Fibroblast of lung (primary cell): Measurements from ENCODE around the gene PEX11B. TPM values are rescaled to one million over a fixed set of nuclear protein-coding genes. Genes with fewer than 3 reads are reported as not detected.

ENCODE experiments used
- DNase-seq, 2 donors: peaks; one replicate each; pipeline versions ENCODE4 v3.0.0 to v3.0.0-alpha.2; 2010; ENCODE audit warnings: low read depth in 2 of 2
- H2AFZ ChIP-seq: 2 replicates; pipeline ENCODE4 v1.5.1; 2012; ENCODE audit warnings: low read length, control low read depth, inconsistent platforms
- H3K27ac ChIP-seq: 2 replicates; pipeline ENCODE4 v1.5.1; 2011; ENCODE audit warnings: low read length, control low read depth; ENCODE audit not compliant: insufficient read depth
- H3K27me3 ChIP-seq: 2 replicates; pipeline ENCODE4 v1.5.1; 2011; ENCODE audit warnings: mild to moderate bottlenecking, low read length; ENCODE audit not compliant: control insufficient read depth, insufficient read depth
- H3K36me3 ChIP-seq: 2 replicates; pipeline ENCODE4 v1.5.1; 2011; ENCODE audit warnings: low read length; ENCODE audit not compliant: control insufficient read depth, insufficient read depth
- H3K4me1 ChIP-seq: 2 replicates; pipeline ENCODE4 v1.5.1; 2011; ENCODE audit warnings: low read length; ENCODE audit not compliant: control insufficient read depth, insufficient read depth; ENCODE audit errors: extremely low read depth
- H3K4me2 ChIP-seq: 2 replicates; pipeline ENCODE4 v1.5.1; 2011; ENCODE audit warnings: low read length, control low read depth; ENCODE audit not compliant: insufficient read depth; ENCODE audit errors: extremely low read depth
- H3K4me3 ChIP-seq, 4 experiments: fragments of 200-600 bp in 1 of 4; sonication (generic) in 1 of 4; replicated peaks in 1 of 4; 2 replicates each; pipeline ENCODE4 v1.5.1; 2011 to 2016; ENCODE audit warnings: low read length in 4 of 4, low read depth in 3 of 4, mild to moderate bottlenecking in 3 of 4, control low read depth in 2 of 4, inconsistent platforms in 1 of 4, mixed read lengths in 1 of 4; ENCODE audit not compliant: insufficient read depth in 1 of 4; ENCODE audit errors: control extremely low read depth in 1 of 4
- H3K79me2 ChIP-seq: 2 replicates; pipeline ENCODE4 v1.5.1; 2012; ENCODE audit warnings: mild to moderate bottlenecking, low read length, inconsistent platforms; ENCODE audit not compliant: control insufficient read depth, insufficient read depth
- H3K9ac ChIP-seq: 2 replicates; pipeline ENCODE4 v1.5.1; 2011; ENCODE audit warnings: mild to moderate bottlenecking, low read length, control low read depth; ENCODE audit not compliant: insufficient read depth
- H3K9me3 ChIP-seq: 2 replicates; pipeline ENCODE4 v1.5.1; 2012; ENCODE audit warnings: low read depth, low read length; ENCODE audit not compliant: control insufficient read depth, insufficient read depth
- H4K20me1 ChIP-seq: 2 replicates; pipeline ENCODE4 v1.5.1; 2011; ENCODE audit warnings: low read length; ENCODE audit not compliant: control insufficient read depth, insufficient read depth; ENCODE audit errors: extremely low read depth
- EZH2 ChIP-seq: IDR thresholded peaks from 2 replicates; pipeline ENCODE4 v1.5.1; 2012; ENCODE audit warnings: low read length, control low read depth, mild to moderate bottlenecking; ENCODE audit errors: missing control alignments
- polyA plus RNA-seq, 2 donors: library from polyadenylated mRNA; depleted of rRNA in 1 of 2; stranded (reverse) in 1 of 2; unstranded in 1 of 2; fragments of >200 nt; gene quantifications; 2 replicates each; pipeline ENCODE4 v1.2.1, GENCODE V29; 2011 to 2012; ENCODE audit warnings: missing spikeins in 1 of 2
- total RNA-seq: library from RNA; depleted of rRNA; stranded (reverse); fragments of >200 nt; gene quantifications from 2 replicates; pipeline ENCODE4 v1.2.1, GENCODE V29; 2014
- TF ChIP-seq, protein P1 (sequence below), 2 donors: IDR thresholded peaks in 1 of 2; conservative IDR thresholded peaks in 1 of 2; 1 replicate in 1 of 2; 2 replicates in 1 of 2; pipeline ENCODE4 v1.5.1; 2011 to 2012; ENCODE audit warnings: low read length in 2 of 2, control low read depth in 1 of 2, inconsistent platforms in 1 of 2, low read depth in 1 of 2, mild to moderate bottlenecking in 1 of 2

Gene PEX11B
- total and polyA plus RNA-seq, 2 donors (not counting 1 experiment from before 2014, with no cell fraction given) = 28.2 to 34.3 TPM

DNA sequence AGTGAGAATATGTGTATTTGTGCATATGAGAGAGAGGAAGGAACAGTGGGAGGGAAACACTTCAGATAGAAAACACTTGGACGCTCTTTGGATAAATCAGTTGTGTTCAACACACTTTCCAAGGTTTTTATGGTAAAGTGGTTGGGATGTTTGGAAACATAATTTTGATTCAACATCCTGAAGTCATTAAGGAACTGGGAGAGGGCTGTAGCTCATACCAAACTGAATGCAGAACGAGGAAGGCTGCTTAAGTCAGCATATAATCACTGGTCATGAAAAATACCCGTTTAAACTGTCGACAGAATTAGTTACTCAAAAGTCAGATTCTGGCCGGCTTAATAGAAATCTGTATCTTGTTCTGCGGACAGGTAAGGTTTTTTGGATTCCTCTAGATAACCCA lies 24.4 kb upstream of the PEX11B start:
- Histone ChIP-seq H3K4me1 (no peaks in the 10 kb centered on the region), H4K20me1 (no peaks in the 10 kb centered on the region), H3K4me2 (no peak overlapping the region), H3K27ac (no peak overlapping the region), H3K36me3 (no peaks in the 10 kb centered on the region), H3K9ac (no peak overlapping the region), H3K4me3 (no peak overlapping the region), H3K9me3 (no peaks in the 10 kb centered on the region), H3K27me3 (no peaks in the 10 kb centered on the region), H2AFZ (no peak overlapping the region), H3K79me2 (no peaks in the 10 kb centered on the region)
- DNase-seq = no peak
- TF ChIP-seq, protein P1, sequence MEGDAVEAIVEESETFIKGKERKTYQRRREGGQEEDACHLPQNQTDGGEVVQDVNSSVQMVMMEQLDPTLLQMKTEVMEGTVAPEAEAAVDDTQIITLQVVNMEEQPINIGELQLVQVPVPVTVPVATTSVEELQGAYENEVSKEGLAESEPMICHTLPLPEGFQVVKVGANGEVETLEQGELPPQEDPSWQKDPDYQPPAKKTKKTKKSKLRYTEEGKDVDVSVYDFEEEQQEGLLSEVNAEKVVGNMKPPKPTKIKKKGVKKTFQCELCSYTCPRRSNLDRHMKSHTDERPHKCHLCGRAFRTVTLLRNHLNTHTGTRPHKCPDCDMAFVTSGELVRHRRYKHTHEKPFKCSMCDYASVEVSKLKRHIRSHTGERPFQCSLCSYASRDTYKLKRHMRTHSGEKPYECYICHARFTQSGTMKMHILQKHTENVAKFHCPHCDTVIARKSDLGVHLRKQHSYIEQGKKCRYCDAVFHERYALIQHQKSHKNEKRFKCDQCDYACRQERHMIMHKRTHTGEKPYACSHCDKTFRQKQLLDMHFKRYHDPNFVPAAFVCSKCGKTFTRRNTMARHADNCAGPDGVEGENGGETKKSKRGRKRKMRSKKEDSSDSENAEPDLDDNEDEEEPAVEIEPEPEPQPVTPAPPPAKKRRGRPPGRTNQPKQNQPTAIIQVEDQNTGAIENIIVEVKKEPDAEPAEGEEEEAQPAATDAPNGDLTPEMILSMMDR (conservative IDR thresholded peaks at IDR 0.05 in 1 of 2, IDR thresholded peaks at IDR 0.05 in 1 of 2; ENCODE audit: low read depth in 1 of 2, low read length in 2 of 2) = no peak
- TF ChIP-seq EZH2 = no peak

DNA sequence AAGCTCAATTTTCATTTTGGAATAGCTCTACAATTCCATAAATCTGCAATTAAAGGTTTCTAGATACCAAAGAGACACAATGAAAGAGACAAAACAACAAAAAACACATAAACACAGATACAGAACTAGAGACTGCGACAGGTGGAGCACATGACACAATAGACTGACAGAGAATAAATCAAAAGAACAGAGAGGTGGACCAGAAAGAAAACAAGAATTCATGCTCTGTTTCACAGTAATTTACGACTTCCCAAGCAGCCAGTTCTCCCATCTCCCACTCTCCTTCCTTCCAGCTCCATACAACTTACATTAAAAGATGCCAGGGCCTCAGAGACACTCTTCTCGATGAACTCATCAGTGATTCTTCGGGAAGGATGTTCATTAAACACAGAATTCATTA lies 23.9 kb upstream of the PEX11B start:
- H2AFZ ChIP-seq = no peak overlapping the region
- H3K9me3 ChIP-seq = no peaks in the 10 kb centered on the region
- H3K4me3 ChIP-seq = no peak overlapping the region
- no peak overlapping the region for H3K9ac ChIP-seq
- H3K36me3 ChIP-seq = no peaks in the 10 kb centered on the region
- H3K79me2 ChIP-seq = no peaks in the 10 kb centered on the region
- TF ChIP-seq, protein P1 (conservative IDR thresholded peaks at IDR 0.05 in 1 of 2, IDR thresholded peaks at IDR 0.05 in 1 of 2; ENCODE audit: low read depth in 1 of 2, low read length in 2 of 2) = no peak
- no peak for TF ChIP-seq EZH2
- H3K27me3 ChIP-seq = no peaks in the 10 kb centered on the region
- no peak overlapping the region for H3K27ac ChIP-seq
- no peaks in the 10 kb centered on the region for H3K4me1 ChIP-seq
- DNase-seq = no peak
- no peak overlapping the region for H3K4me2 ChIP-seq
- H4K20me1 ChIP-seq = no peaks in the 10 kb centered on the region

DNA sequence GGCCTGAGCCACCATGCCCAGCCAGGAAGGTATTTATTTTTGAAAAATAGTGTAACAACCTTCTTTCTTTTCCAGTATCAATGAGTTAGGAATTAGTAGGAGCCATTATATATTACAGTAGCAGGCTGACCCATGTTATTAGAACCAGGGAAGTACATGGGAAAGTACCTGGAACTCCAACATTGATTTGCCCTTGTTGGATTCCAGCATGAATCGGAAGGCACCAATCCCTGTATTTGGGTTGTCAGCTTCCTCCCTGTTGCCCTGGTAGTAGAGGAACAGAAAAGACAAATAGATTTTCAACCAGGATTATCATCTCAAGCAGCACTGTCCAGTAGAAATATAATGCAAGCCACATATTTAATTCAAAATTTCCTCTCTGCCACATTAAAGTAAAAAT lies 18.9 kb upstream of the PEX11B start:
- Histone ChIP-seq H3K4me3 (no peak overlapping the region), H3K9ac (no peak overlapping the region), H4K20me1 (no peaks in the 10 kb centered on the region), H3K79me2 (no peaks in the 10 kb centered on the region), H3K9me3 (no peaks in the 10 kb centered on the region), H3K36me3 (peaks cover 5% of the 10 kb centered on the region), H3K4me1 (no peaks in the 10 kb centered on the region), H3K27ac (no peak overlapping the region), H3K27me3 (no peaks in the 10 kb centered on the region), H3K4me2 (no peak overlapping the region), H2AFZ (no peak overlapping the region)
- TF ChIP-seq, protein P1 (conservative IDR thresholded peaks at IDR 0.05 in 1 of 2, IDR thresholded peaks at IDR 0.05 in 1 of 2; ENCODE audit: low read depth in 1 of 2, low read length in 2 of 2) = no peak
- TF ChIP-seq EZH2 = no peak
- DNase-seq = no peak
